ENCODE data around the gene TRPM1. TPM values are rescaled to one million over a fixed set of nuclear protein-coding genes. Genes with fewer than 3 reads are reported as not detected.
A peak's percentile ranks its signal among the peaks of the same experiment; 100 is the strongest.

Gene TRPM1
- total RNA-seq, 1 donor = under 0.01 TPM

GRCh38 chr15:31051496-31052080 is 49.9 kb downstream of the TRPM1 start:
- DNase-seq (ENCODE audit: low read depth in 2 of 3, low spot score in 2 of 3) = peak in 1 of 3 donors; percentile 14

DNA sequence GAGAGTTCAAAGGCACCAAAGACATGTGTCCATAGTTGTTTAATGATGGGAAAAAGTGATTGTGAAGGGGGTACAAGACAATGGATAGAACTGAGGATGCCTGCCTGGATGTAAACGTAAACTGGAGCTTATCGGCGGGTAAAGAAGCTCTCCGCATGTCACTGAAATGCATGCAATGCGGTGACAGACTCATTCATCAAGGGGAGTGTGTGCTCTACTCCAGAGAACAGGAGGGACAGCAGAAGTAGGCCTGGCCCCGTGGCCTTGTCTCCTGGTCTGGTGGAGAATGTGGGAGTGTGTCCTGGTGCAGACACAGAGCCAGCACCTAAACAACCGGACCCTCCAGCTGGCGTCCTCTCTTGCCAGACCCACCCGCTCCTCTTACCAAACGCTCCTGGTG is 50.6 kb downstream of the TRPM1 start:
- no peak for DNase-seq (ENCODE audit: low read depth in 2 of 3, low spot score in 2 of 3)

DNA sequence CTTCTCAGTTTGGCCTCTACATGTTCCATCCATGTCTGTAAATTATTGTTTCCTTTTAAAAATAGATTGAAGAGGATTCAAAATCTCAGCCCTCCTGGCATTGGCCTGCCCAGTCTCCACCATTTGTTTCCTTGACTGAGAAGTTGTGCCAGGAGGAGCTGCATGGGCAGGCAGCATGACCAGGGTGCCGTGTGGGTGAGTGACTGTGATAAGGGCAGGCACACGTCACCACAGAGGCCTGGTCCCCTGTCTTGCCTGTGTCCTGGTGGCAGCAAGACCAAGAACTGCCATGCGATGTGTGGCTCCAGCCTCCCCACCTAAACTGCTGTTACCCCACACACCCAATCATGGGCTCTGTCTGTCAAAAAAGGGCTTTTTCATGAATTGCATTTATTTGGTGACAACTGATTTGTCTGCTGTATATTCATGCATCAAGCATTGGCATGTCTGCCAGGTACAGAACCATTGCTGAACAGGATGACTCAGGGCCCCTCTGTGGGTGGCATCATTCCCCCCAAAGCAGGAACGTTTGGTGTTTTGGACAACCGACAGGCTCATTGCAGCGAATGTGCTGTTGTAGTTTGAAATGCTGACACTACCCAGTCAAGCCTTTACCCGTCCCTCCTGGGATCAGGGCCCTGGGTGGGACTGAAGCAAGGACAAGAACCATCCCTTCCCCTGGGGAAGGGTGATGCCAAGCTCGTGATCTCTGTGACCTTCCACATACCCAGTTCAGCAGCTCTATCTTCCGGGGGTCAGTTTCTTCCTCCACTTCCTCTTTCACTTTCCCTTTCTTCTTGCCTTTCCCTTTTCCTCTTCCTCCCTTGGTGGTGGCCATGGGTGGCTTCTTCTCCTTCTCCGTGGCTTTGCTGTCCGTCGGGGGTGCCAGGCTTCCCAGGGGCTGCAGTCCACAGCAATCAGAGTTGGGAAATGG is 51.6 kb downstream of the TRPM1 start:
- DNase-seq (ENCODE audit: low read depth in 2 of 3, low spot score in 2 of 3) = no peak

DNA sequence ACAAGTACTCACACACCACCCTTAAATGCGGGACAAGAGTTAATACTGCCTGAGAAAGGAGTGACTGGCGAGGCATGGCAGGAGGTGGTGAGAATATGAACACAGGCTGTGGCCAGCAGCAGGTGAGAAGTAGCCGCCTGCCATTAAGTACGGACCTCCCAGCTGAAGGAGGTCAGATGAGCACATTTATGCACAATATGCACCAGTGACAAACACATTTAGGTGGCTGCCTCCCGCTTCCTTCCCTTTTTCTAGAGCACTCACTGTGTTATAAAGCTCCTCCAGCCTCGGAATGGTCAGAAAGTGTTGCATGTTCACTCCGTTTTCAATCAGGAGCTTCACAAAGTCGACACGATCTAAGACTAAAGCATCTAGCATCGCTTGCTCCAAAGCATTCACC is 52.4 kb downstream of the TRPM1 start:
- peak in 2 of 3 donors; percentile 31 to 70 for DNase-seq (ENCODE audit: low read depth in 2 of 3, low spot score in 2 of 3)

DNA sequence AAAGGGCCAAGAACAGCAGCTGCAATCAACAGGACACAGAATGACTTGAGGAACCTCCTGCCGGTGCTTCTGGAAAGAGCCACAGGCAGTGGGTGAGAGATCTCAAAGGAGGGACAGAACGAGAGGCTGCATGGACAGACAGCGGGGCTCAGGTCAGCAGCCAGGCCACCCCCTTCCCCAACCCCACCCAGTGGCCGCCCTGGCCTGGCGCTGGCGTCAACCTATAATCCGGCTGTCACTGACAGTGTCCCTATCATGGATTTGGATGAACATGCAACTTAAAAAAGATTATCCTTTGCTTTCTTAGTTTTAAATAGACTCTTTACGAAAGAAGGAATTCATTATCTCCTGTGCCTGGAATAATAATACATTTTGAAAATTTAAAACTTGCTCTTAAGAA is 54.1 kb downstream of the TRPM1 start:
- DNase-seq (ENCODE audit: low read depth in 2 of 3, low spot score in 2 of 3) = no peak

DNA sequence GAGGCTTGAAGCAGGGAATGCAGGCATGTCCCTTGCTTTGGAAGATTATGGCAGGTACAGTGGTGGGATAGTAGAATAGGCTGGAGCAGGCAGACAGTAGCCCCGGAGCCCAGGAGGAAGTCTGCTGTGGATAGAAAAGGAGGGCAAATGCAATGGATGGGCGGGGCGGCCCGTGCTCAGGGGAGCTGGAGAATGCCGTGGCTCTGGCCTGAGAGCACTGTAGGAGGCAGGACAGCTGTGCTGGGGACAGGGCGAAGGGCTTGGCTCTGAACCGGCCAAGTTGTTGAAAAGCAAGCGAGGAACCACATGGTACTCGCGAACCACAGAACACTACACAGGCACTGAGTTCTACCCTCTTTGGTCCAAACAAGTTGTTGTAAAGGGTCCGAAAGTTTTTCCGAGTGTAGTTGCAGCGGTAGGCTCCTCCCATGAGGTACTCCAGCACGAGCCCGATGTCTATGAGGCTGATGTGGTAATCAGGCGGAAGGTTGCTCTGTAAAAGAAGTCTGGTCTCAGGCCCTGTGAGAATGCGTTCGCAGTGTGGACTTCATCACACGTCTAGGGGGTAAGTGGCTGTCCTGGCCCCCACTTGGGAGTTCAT is 54.7 kb downstream of the TRPM1 start:
- DNase-seq (ENCODE audit: low read depth in 2 of 3, low spot score in 2 of 3) = no peak

DNA sequence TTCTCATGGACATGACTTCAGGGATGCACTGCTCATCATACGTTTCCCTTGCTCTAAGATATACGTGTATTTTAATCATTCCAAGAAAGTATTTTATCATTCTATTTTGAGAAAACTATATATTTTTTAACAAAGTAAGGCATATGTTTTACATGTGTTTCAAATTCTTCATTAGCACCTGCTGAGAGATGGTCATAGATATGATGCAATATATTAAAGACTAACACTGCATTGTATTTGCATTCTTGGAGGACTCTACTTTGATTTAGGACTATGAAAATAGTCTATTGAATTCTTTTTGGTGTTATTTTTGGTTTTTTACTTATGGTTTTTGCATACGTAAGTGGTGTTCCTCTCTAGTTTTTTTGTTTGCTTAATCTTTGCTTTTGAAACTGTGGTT is 55.9 kb downstream of the TRPM1 start:
- DNase-seq (ENCODE audit: low read depth in 2 of 3, low spot score in 2 of 3) = no peak

GRCh38 chr15:31042751-31043150 is 58.8 kb downstream of the TRPM1 start:
- no peak for DNase-seq (ENCODE audit: low read depth in 2 of 3, low spot score in 2 of 3)

- no peak for DNase-seq (ENCODE audit: low read depth in 2 of 3, low spot score in 2 of 3)
Observed at GRCh38 chr15:31041610-31042009, 59.9 kb downstream of the TRPM1 start.

GRCh38 chr15:31040611-31041010 is 60.9 kb downstream of the TRPM1 start:
- no peak for DNase-seq (ENCODE audit: low read depth in 2 of 3, low spot score in 2 of 3)

GRCh38 chr15:31039961-31040360 is 61.6 kb downstream of the TRPM1 start:
- DNase-seq (ENCODE audit: low read depth in 2 of 3, low spot score in 2 of 3) = no peak

- DNase-seq (ENCODE audit: low read depth in 2 of 3, low spot score in 2 of 3) = no peak
Observed at GRCh38 chr15:31037731-31038477, 63.6 kb downstream of the TRPM1 start.

DNA sequence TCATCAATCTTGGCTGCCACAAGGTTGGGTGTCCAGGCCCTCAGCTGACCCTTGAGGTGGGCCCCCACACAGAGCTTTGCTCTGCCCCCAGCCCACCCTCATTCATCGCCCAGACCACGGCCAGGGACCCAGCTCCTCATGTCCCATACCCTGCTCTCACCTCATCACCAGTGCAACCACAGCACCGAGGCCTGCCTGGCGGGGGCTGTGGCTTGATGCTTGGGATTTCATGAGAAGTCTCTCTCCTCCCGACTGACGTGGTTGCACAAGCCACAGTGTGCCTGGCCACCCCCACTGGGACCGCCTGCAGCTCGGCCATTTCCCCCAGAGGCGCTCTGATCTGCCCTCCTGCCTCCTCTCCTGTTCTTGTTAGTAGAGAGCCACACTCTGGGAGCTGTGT is 64.7 kb downstream of the TRPM1 start:
- DNase-seq (ENCODE audit: low read depth in 2 of 3, low spot score in 2 of 3) = no peak

DNA sequence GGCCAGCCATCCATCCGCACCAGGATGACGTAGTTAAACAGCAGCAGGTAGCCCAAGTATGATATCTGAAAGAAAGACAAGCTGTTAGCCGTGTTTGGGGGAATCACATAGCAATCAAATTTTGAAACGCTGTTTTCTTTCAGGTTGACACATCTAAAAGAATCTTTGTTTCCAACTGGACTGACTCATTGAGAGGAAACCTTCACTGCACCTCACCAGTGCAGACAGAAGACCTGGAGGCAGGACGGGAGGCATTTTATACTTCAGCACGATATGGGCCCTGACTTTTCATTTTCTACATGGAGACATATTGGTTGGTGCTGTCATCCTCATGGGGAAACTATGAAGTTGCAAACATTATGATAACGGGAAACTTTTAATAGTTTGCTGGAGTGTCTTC is 65.9 kb downstream of the TRPM1 start:
- no peak for DNase-seq (ENCODE audit: low read depth in 2 of 3, low spot score in 2 of 3)

- DNase-seq (ENCODE audit: low read depth in 2 of 3, low spot score in 2 of 3) = no peak
Observed at GRCh38 chr15:31034152-31034551, 67.4 kb downstream of the TRPM1 start.

DNA sequence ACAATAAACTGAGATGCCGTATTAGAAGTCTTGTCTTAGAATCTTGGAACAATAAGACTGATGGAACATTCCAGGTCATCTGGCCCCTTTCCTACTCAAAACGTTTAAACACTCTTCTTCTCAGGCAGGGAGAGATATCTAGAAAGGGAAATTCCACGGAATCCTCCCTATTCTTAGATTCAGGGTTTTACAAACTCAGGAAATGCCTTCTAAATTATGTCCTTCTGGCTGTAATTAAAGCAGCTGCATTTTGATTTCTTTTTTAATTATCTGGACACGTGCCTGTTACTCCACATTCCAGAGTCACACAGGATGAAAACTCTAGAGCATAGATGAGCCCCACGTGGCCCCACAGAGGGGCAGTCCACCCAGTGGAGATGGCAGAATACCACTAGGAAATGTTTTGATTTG is 68.6 kb downstream of the TRPM1 start:
- DNase-seq (ENCODE audit: low read depth in 2 of 3, low spot score in 2 of 3) = no peak

DNA sequence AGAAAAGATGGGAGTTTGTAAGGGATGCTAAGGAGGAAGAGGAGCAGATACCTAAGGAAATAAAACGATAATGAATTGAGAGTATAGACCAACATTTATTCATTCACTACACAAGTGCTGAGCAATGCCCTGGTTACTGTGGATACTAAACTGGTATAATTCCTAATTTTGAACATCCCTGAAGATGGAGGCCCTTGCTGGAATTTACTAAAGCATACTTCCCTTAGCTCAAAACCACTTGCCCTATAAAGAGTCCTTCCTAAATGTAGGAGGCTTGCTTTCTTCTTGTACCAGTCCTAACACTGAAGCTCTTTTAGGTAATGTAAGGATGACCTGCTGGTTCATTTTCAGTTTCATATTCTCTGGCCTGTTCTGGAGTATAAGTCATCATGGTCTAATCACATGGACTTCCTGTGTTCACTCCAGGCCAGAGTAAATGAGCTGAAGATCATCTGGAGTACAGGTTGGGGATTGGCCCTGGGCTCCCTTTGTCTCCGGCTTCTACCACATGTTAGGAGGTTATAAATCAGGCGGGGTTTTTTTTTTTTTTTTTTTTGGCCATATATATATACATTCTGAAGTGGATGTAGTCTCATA is 70.0 kb downstream of the TRPM1 start:
- DNase-seq (ENCODE audit: low read depth in 2 of 3, low spot score in 2 of 3) = no peak

DNA sequence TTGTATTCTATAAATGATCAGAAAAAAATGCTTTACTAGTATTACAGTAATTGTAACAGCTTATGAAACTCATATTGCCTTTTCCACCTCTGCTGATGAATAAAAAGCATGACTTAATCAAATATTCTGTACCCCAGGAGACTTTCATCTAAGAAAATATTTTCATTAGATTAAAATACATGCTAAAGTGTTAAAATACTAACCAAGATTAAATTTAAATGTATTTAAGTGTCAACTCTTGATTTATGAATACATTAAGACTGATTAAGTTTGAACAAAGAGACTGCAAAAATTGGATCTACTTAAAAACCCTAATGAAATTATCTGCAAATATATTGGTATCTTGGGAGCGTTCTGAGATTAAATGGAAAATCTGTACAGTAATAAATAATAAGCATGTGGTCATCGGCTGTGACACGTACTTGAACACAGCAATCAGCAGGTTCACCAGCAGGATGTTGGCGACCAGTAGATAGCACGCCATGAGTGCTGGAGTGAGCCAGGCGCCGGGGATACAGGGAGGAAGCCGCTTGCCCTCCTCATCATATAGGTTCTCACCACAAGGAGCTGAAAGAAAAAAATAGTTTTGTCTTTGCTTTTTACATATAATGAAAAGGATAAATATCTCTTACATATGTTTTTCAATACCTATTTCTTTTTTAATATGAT is 73.5 kb downstream of the TRPM1 start:
- peak in 2 of 3 donors; percentile 60 to 75 for DNase-seq (ENCODE audit: low read depth in 2 of 3, low spot score in 2 of 3)

DNA sequence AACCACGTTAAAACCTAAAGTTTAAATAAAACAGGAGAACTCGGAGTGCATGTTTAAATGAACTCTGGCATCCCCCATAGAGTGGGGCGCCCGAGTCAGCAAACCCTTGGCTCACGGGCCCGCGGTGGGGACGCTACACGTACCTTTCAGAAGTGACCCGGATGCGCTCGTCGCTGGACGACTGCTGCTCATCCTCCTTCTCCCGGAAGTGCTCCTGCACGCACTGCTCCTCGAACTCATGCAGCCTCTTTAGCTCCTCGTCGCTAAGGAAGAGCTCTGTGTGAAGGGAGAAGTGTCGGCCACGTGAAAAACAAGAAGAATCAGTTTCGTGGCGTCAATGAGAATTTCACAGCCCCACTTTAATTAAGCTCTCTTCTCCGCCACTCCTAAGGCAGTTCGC is 75.5 kb downstream of the TRPM1 start:
- no peak for DNase-seq (ENCODE audit: low read depth in 2 of 3, low spot score in 2 of 3)

DNA sequence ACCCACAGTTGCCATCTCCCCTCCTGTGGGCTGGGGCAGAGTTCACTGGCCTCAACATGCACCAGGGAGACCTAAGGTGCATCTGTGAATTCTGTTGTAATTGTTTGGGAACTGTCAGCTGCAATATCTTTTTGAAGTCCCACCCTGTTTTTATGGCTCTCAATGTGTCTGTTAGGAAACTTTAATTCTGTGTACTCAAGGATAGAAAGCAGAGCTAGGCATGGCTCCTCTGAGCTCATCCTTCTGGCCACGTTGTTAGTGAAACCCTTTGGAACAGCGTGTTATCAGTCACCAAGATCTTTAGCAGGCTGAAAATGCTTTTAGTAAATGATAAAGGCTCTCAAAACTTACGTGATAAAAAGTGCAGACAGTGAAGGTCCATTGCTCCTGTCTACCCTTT is 76.5 kb downstream of the TRPM1 start:
- DNase-seq (ENCODE audit: low read depth in 2 of 3, low spot score in 2 of 3) = no peak
